Breast epithelium (tissue), 3 donors: ENCODE results near the gene CD300E.

Source experiments
- POLR2A ChIP-seq: fragments of 450-650 bp; IDR thresholded peaks from one replicate; pipeline ENCODE4 v1.6.1; 2016; ENCODE audit warnings: antibody characterized with exemption, mild to moderate bottlenecking, moderate library complexity
- POLR2AphosphoS5 ChIP-seq, 3 donors: sonication (generic); formaldehyde crosslinking; IDR thresholded peaks; one replicate each; pipeline ENCODE4 v1.6.1; 2017; ENCODE audit warnings: antibody characterized with exemption in 3 of 3
- TF ChIP-seq, protein P1 (sequence below), 3 donors: fragments of 450-650 bp; IDR thresholded peaks; one replicate each; pipeline ENCODE4 v1.5.1; 2016 to 2017; ENCODE audit warnings: antibody characterized with exemption in 3 of 3, mild to moderate bottlenecking in 3 of 3, moderate library complexity in 3 of 3

DNA sequence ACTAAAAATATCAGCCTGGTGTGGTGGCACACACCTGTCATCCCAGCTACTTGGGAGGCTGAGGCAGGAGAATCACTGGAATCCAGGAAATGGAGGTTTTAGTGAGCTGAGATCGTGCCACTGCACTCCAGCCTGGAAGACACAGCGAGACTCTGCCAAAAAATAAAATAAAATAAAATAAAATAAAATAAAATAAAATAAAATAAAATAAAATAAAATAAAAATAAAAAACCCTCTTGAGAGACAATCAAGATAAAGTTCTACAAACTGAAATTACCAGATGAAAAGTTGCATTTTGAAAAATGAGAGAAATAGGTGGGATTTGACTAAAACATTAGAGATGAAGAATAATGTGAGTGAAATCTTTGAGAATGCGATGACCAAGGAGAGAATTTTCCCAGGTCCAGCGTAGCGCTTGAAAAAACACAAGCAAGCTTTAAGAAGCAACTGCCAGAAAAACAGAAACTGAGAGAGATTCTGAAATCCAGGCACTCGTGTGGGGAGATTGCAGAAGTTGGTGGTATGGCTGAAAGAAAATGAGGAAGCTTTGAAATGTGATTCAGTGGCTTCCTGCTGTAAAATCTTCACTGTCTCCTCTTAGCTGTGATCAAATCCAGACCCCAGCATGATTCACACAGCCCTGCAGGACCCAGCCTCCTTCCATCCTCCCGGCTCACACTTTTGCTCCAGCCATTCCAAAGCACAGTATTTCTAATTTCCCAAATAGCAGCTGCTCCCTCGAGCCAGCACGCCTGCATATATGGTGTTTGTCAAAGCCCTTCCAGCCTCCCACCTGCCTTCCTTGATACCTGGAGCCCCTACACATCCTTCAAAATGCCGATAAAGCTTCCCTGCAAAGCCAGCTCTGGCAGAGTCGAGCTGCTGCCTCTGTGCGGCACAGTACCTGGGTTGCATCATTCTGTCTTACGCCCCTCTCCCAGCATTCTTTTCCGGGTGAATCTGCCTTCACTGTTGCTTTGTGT lies 8.2 kb upstream of the CD300E start:
- TF ChIP-seq, protein P1, sequence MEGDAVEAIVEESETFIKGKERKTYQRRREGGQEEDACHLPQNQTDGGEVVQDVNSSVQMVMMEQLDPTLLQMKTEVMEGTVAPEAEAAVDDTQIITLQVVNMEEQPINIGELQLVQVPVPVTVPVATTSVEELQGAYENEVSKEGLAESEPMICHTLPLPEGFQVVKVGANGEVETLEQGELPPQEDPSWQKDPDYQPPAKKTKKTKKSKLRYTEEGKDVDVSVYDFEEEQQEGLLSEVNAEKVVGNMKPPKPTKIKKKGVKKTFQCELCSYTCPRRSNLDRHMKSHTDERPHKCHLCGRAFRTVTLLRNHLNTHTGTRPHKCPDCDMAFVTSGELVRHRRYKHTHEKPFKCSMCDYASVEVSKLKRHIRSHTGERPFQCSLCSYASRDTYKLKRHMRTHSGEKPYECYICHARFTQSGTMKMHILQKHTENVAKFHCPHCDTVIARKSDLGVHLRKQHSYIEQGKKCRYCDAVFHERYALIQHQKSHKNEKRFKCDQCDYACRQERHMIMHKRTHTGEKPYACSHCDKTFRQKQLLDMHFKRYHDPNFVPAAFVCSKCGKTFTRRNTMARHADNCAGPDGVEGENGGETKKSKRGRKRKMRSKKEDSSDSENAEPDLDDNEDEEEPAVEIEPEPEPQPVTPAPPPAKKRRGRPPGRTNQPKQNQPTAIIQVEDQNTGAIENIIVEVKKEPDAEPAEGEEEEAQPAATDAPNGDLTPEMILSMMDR (IDR thresholded peaks at IDR 0.05): no peak
- TF ChIP-seq POLR2A (no peak), POLR2AphosphoS5 (IDR thresholded peaks at IDR 0.05) (no peak)
